Midbrain (tissue), 1 donor: ENCODE measurements around the gene LZIC.
A peak's percentile ranks its signal among the peaks of the same experiment; 100 is the strongest.

Experiments used
- DNase-seq: peaks from one replicate; lab custom pipeline; 2025; lab: John Stamatoyannopoulos, UW

Gene LZIC

DNA sequence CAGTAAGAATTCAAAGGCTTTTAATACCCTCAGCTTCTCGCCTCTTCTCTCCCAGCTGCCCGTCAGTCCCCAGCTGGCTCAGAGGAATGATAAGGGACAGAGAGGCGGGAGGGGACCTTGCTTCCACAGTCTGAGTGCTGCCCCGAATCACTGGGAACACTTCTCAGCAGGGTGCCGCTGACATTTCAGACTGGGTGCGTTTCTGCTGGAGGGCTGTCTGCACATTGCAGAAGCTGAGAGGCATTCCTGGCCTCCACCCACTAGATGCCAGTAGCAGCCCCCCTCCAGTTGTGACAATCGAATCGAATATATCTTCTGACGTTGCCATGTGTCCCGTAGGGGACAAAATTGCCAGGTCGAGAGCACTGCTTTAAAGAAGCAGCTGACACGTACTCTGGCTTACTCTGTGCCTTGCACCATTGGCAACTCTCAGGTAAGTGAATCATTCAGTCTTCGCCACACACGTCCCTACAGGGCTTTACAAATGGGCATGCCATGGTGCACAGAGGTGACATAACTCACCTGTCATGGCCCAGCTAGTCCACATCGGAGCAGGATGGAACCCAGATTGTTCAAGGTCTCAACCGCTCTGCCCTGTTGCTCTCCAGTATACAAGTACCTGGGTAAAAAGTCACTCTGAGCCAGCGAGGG, 57.0 kb downstream of the LZIC start:
- no peak for DNase-seq

DNA sequence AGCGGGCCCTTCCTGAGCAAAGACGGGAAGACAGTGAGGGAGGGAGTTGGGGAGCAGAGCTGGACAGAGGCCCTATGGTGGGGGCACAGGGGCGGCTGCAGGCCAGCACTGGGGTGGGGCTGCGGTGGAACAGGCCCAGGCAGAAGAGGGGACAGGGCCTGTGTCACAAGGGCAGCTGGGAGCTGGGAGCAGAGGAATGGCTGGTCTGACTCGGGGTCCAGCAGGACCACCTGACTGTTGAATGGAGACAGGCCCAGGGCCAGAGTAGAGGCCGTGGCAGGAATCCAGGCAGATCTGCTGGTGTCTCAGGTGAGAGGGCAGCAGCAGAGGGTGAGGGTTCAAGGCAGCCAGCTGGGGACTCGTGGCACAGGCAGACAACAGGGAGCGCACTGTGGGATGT, 58.4 kb downstream of the LZIC start:
- no peak for DNase-seq

GRCh38 chr1:9883585-9884449, 59.4 kb downstream of the LZIC start:
- DNase-seq = peak; percentile 34

DNA sequence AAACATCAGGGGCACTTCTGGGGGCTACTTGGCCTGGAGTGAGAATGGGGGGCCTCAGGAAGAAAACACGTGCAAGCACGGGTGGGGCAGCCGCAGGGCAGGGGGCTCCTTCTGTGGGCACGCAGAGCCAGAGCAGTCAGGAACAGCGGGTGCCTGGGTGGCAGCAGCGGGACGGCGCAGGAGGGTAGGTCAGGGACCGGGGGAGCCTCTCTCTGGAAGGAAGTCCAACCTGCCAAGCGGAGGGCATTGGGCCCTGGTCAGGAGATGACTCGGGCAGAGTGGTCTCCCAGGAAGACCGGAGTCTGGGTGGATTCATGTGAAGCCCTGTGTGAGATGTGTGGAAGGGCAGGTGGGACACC, 60.3 kb downstream of the LZIC start:
- no peak for DNase-seq

DNA sequence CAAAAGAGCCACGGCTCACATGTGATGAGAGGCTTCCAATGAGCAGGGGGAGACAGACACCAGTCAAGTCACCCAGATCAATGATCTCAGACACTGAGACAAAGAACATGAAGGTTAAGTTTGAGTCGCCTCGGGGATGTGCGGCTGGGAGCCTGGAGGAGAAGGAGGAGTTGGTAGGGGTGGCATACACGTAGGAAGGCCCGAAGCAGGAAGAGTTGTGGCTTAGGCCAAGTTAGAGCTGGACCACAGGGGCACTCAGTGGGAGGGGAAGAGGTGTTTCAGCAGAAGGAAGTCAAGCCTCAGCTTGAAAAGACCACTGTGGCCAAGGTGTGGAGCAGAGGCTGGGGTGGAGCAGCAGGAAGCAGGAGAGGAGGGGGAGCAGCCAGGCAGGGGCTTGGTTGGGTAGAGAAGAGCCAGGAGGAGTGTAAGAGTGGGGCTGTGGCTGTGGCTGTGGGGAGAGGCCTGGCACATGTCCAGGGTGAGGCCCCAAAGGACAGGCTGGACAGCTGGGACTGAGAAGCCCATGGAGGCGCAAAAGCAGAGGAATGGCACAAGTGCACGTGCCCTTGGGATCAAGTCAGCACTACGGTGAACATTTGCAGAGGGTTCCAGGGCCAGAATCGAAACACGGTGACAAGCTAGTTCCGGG, 60.8 kb downstream of the LZIC start:
- no peak for DNase-seq

DNA sequence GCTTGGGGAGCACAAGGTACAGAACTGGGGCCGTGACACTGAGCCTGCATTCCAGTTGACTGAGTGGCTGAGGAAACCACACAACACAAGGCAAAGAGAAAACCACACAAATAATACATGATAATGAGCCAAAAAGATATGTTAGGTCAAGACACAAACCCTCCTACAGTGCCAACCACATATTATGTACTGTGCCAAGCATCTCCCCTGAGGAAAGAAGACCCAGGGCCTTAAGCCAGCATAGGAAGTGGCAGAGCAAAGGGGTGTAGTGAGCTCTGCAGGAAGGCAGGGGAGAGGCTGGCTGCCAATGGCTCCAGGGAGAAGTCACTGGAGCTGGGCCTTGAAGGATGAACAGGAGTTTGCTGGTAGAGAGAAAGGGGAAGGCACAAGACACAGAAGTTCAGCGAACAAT, 61.3 kb downstream of the LZIC start:
- DNase-seq = no peak
